ENCODE data around the gene AKAP1. TPM values are rescaled to one million over a fixed set of nuclear protein-coding genes. Genes with fewer than 3 reads are reported as not detected.
A peak's percentile ranks its signal among the peaks of the same experiment; 100 is the strongest.

The AKAP1 gene, protein sequence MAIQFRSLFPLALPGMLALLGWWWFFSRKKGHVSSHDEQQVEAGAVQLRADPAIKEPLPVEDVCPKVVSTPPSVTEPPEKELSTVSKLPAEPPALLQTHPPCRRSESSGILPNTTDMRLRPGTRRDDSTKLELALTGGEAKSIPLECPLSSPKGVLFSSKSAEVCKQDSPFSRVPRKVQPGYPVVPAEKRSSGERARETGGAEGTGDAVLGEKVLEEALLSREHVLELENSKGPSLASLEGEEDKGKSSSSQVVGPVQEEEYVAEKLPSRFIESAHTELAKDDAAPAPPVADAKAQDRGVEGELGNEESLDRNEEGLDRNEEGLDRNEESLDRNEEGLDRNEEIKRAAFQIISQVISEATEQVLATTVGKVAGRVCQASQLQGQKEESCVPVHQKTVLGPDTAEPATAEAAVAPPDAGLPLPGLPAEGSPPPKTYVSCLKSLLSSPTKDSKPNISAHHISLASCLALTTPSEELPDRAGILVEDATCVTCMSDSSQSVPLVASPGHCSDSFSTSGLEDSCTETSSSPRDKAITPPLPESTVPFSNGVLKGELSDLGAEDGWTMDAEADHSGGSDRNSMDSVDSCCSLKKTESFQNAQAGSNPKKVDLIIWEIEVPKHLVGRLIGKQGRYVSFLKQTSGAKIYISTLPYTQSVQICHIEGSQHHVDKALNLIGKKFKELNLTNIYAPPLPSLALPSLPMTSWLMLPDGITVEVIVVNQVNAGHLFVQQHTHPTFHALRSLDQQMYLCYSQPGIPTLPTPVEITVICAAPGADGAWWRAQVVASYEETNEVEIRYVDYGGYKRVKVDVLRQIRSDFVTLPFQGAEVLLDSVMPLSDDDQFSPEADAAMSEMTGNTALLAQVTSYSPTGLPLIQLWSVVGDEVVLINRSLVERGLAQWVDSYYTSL
- 13.6 and 16.3 TPM in 2 replicates for total RNA-seq (2014; rRNA removed; shearing (Covaris generic))

DNA sequence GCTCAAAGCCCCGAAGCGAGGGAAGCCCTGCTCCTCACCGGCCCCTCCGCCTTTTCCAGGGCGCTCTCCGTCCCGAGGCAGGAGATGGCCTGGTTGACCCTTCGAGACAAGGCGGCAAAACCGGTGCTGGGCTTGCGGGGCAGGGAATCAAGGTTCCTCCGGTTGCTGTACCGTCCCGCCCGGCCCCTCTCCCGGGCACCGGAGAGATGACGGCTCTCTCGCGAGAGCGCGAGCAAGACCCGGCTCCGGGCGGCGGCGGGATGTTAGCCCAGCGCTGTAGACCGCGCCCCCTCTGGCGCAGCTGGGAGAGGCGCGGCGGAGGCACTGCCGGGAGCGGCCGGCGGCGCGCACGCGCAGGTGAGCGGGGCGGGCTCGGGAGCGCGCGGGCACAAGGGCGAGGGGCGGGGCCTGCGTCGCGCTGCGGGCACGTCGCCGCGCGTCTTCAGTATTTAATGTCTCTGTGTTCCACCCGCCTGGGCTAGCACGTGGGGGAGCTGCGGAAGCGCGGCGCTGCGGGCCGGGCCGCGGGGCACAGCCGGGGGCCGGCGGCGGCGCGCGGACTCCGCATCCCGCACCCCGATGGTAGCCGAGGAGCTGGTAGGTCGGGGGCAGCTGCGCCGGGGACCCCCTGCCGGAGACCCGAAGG lies at the start of gene AKAP1:
Gene AKAP1 (plus strand): TSS at position 445 of the 646 bp plus-strand sequence. CDS start 20,219 bp downstream, outside the sequence.
- Histone ChIP-seq H3K9me3 (replicated peaks) (no peaks in the 10 kb centered on the region), H3K36me3 (peaks cover 6% of the 10 kb centered on the region), H3K4me3 (peak within 1 kb of the TSS; percentile 68), H3K27me3 (replicated peaks) (0 out of 2 replicates have a peak, but pooled peaks cover 4% of the 10 kb centered on the region), H3K27ac (peak within 1 kb of the TSS; percentile 75), H3K4me1 (replicated peaks) (peaks cover 18% of the 10 kb centered on the region)
- DNase-seq (ENCODE audit: low read depth in 1 of 2, low spot score in 2 of 2), result peak; percentile 97

DNA sequence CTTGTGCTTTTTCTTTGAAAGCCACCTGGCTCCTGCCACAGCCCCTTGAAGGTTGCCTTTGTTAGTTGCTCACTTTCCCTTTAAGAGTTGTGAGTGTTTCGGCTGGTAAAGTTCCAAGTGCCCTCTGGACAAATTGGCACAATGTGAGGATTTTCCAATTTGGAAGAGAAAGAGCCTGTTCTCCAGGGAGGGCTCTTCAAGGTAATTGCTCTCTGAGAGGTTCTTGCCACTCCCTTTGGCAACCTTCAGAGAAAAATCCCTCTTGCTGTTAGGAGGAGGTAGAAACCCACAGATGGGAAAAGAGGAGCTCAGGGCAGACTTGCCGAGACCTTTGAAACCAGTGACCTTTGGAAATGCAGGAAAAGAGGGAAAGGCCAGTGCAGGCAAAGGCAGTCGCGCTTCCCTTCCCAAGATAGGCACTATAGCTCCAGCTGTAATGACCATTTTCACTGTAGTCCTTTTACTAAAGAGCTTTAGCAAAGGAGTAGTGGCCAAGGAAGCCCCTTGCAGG lies 49.0 kb upstream of the AKAP1 start:
- Histone ChIP-seq H3K27me3 (replicated peaks) (peaks cover 32% of the 10 kb centered on the region), H3K36me3 (no peaks in the 10 kb centered on the region), H3K27ac (no peak overlapping the region), H3K4me1 (replicated peaks) (no peaks in the 10 kb centered on the region), H3K9me3 (replicated peaks) (no peaks in the 10 kb centered on the region), H3K4me3 (no peak overlapping the region)
- DNase-seq (ENCODE audit: low read depth in 1 of 2, low spot score in 2 of 2), result no peak

DNA sequence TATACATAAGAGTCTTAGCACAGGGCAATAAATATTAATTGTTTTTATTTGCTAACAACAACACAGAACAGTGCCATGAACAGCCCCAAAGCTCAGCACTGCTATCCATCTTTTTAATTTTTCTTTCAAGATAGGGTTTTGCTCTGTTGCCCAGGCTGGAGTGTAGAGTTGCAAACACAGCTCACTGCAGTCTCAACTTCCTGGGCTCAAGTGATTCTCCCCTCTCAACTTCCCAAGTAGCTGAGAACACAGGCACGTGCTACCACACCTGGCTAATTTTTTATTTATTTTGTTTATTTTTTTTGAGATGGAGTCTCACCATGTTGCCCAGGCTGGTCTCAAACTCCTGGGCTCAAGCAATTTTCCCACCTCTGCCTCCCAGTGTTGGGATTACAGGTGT lies 47.6 kb upstream of the AKAP1 start:
- Histone ChIP-seq H3K36me3 (no peaks in the 10 kb centered on the region), H3K27me3 (replicated peaks) (peaks cover 38% of the 10 kb centered on the region), H3K9me3 (replicated peaks) (no peaks in the 10 kb centered on the region), H3K27ac (no peak overlapping the region), H3K4me3 (no peak overlapping the region), H3K4me1 (replicated peaks) (no peaks in the 10 kb centered on the region)
- no peak for DNase-seq (ENCODE audit: low read depth in 1 of 2, low spot score in 2 of 2)

DNA sequence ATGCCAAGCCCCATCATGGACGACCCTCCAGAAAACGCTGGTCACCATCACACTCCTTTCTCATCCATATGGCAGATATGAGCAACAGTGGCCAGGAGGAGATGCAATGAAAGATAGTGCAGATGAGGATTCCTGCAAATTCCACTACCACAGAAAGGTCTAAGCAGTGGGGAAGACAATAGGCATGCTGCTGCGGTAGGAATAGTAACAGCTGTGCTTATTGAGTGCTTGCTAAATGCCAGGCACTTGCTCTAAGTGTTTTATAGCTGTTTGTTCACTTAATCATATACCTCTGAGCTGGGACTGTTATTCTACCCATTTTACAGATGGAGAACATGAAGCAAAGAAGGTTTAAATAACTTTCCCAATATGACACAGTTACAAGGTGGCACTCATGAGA lies 46.6 kb upstream of the AKAP1 start:
- DNase-seq (ENCODE audit: low read depth in 1 of 2, low spot score in 2 of 2), result no peak
- H3K27me3 ChIP-seq (replicated peaks), result peaks cover 45% of the 10 kb centered on the region
- H3K9me3 ChIP-seq (replicated peaks), result no peaks in the 10 kb centered on the region
- H3K36me3 ChIP-seq, result no peaks in the 10 kb centered on the region
- no peak overlapping the region for H3K4me3 ChIP-seq
- no peaks in the 10 kb centered on the region for H3K4me1 ChIP-seq (replicated peaks)
- H3K27ac ChIP-seq, result no peak overlapping the region

DNA sequence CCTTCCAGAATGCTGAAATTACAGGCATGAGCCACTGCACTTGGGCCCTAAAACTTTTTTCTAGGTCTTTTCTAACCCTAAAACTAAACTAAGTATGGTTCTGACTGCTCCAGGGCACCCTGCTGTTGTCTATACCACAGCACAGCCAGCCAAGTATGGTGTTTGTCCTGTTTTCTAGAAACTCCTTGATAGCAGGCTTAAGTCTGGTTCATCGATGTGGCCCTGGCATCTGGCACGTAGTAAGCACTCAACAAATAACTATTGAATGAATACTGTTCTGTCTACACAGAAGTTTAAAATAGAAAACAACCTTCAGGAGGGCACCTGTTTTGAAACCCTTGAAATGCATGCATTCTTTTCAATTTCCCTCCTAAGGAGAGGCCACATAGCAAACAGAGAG lies 44.5 kb upstream of the AKAP1 start:
- Histone ChIP-seq H3K4me1 (replicated peaks) (peaks cover under 1% of the 10 kb centered on the region), H3K36me3 (no peaks in the 10 kb centered on the region), H3K27me3 (replicated peaks) (peaks cover 61% of the 10 kb centered on the region), H3K9me3 (replicated peaks) (no peaks in the 10 kb centered on the region), H3K27ac (no peak overlapping the region), H3K4me3 (no peak overlapping the region)
- no peak for DNase-seq (ENCODE audit: low read depth in 1 of 2, low spot score in 2 of 2)

DNA sequence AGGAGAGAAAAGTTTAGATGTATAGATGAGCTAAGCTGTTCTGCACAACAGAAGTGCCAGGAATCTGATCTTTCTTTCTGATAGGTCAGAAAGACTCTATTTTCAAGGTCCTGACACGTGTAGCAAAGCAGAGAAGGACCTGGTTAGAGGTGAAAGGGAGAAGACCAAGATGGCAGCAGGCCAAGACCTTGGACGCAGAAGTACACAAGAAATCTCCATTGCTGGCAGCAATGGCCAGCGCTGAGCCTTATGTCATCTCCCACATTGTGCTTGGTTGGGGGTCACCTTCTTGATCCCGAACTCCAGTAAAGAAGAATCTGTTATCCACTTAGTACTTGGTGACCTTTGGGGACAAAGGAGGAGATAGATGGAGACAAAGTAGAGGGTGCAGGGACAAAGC lies 41.8 kb upstream of the AKAP1 start:
- H3K36me3 ChIP-seq, result no peaks in the 10 kb centered on the region
- no peak overlapping the region for H3K4me3 ChIP-seq
- H3K27me3 ChIP-seq (replicated peaks), result peaks cover 74% of the 10 kb centered on the region
- no peaks in the 10 kb centered on the region for H3K9me3 ChIP-seq (replicated peaks)
- peaks cover 10% of the 10 kb centered on the region for H3K4me1 ChIP-seq (replicated peaks)
- no peak overlapping the region for H3K27ac ChIP-seq
- no peak for DNase-seq (ENCODE audit: low read depth in 1 of 2, low spot score in 2 of 2)

DNA sequence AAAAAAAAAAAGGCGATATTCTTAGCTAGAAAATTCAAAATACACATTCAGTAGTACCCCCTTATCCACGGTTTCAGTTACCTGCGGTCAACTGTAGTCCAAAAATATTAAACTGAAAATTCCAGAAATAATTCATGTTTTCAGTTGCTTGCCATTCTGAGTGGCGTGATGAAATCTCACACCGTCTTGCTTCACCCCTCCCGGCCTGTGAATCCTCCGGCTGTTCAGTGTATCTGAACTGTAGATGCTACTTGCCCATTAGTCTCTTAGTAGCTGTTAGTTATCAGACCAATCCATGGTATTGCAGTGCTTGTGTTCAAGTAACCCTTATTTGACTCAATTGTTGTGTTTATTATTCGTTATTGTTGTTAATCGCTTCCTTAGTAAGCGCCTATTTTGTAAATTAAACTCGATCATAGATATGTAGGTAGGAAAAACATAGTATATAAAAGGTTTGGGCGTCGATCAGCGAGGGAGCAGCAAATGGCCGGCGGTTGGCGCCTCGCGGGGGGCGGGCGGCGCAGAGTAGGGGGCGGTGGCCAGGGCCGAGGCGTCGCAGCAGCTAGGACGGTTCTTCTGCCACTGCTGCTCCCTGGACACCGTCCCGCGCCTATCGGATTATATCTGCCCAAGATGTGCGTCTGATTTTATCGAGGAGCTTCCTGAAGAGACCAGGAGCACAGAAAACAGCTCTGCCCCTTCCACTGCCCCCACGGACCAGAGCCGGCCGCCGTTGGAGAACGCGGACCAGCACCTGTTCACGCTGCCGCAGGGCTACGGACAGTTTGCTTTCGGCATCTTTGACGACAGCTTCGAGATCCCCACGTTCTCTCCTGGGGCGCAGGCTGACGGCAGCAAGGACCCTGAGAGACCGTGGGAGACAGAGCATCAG lies 39.8 kb upstream of the AKAP1 start:
- no peak overlapping the region for H3K27ac ChIP-seq
- no peak overlapping the region for H3K4me3 ChIP-seq
- H3K36me3 ChIP-seq, result no peaks in the 10 kb centered on the region
- peaks cover 10% of the 10 kb centered on the region for H3K4me1 ChIP-seq (replicated peaks)
- no peaks in the 10 kb centered on the region for H3K9me3 ChIP-seq (replicated peaks)
- DNase-seq (ENCODE audit: low read depth in 1 of 2, low spot score in 2 of 2), result no peak
- peaks cover 61% of the 10 kb centered on the region for H3K27me3 ChIP-seq (replicated peaks)

DNA sequence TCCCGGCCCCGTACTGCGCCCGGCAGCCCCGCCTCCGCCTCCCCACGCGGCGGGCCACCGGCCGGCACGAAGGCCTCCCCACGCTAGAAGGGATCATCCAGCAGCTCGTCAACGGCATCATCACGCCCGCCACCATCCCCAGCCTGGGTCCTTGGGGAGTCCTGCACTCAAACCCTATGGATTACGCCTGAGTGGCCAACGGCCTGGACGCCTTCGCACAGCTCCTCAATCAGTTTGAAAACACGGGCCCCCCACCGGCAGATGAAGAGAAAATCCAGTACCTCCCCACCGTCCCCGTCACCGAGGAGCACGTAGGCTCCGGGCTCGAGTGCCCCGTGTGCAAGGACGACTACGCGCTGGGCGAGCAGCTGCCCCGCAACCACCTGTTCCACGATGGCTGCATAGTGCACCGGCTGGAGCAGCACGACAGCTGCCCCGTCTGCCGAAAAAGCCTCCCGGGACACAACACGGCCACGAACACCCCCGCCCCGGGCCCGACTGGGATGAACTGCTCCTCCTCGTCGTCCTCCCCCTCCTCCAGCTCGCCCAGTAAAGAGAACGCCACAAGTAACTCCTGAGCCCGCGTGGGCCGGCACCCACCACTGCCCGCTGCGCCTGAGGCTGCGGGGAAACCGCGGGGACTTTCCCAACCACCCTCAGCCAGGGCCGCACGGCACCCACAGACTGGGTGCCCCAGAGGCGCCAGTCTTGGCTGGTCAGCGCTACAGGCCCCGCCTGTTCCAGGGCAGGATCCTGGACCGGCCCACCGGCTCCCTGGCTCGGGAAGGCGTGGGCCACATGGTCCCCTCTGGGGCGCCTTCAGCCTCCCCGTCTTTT lies 39.0 kb upstream of the AKAP1 start:
- H3K27ac ChIP-seq, result no peak overlapping the region

DNA sequence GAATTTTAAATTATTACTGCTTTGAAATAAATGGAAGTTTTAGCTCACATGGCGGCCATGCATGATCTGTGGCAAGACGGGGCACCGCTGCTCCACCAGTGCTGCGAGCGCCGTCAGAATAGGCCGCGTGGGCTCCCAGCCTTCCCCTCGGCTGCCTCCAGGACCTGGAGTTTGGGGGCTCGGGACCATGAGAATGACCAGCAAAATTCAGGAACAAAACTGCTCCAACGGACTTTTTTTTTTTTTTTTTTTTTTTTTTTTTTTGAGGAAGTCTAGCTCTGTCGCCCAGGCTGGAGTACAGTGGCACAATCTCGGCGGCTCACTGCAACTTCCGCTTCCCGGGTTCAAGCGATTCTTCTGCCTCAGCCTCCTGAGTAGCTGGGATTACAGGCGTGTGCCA lies 38.3 kb upstream of the AKAP1 start:
- Histone ChIP-seq H3K36me3 (no peaks in the 10 kb centered on the region), H3K4me3 (no peak overlapping the region), H3K27me3 (replicated peaks) (peaks cover 50% of the 10 kb centered on the region), H3K9me3 (replicated peaks) (no peaks in the 10 kb centered on the region), H3K27ac (no peak overlapping the region), H3K4me1 (replicated peaks) (peaks cover 10% of the 10 kb centered on the region)
- no peak for DNase-seq (ENCODE audit: low read depth in 1 of 2, low spot score in 2 of 2)

More for the DNA sequence above, 39.0 kb upstream of the AKAP1 start:
- Histone ChIP-seq H3K4me3 (no peak overlapping the region), H3K36me3 (no peaks in the 10 kb centered on the region), H3K9me3 (replicated peaks) (no peaks in the 10 kb centered on the region), H3K4me1 (replicated peaks) (peaks cover 10% of the 10 kb centered on the region), H3K27me3 (replicated peaks) (peaks cover 54% of the 10 kb centered on the region)
- no peak for DNase-seq (ENCODE audit: low read depth in 1 of 2, low spot score in 2 of 2)

DNA sequence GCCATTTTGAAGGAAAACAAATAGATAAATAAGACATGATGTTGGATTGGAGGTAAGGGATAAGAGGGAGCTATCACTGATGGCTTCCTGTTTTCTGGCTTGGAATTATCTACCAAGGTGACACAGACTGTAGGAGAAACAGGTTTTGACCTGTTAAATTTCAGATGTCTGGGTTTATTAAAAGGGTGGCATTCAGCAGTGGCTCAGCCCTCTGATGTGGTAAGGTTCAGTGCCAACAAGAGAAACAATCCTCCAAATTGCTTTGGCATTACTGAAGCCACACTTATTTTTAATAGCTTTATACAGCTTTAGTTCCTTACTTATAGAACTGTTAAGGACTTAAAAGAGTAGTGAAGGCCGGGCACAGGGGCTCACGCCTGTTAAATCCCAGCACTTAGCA lies 37.0 kb upstream of the AKAP1 start:
- DNase-seq (ENCODE audit: low read depth in 1 of 2, low spot score in 2 of 2), result no peak
- Histone ChIP-seq H3K4me3 (no peak overlapping the region), H3K36me3 (no peaks in the 10 kb centered on the region), H3K27me3 (replicated peaks) (peaks cover 50% of the 10 kb centered on the region), H3K4me1 (replicated peaks) (peaks cover 10% of the 10 kb centered on the region), H3K9me3 (replicated peaks) (no peaks in the 10 kb centered on the region), H3K27ac (no peak overlapping the region)

DNA sequence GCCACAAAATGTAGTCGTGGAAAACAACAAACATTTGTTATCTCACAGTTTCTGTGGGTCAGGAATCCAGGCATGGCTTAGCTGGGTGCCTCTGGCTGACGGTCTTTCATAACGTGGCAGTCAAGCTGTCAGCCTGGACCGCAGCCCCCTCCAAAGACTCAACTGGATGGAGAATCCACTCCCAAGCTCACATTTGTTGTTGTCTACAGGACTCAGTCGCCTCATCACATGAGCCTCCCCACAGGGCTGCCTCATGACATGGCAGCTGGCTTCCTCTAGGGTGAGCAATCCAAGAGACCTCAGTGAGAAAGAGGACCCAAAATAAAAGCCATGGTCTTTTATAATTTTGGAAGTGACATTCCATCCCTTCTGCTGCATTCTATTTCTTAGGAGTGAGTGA lies 34.7 kb upstream of the AKAP1 start:
- Histone ChIP-seq H3K9me3 (replicated peaks) (no peaks in the 10 kb centered on the region), H3K4me3 (no peak overlapping the region), H3K27me3 (replicated peaks) (peaks cover 33% of the 10 kb centered on the region), H3K4me1 (replicated peaks) (peaks cover 13% of the 10 kb centered on the region), H3K27ac (no peak overlapping the region), H3K36me3 (no peaks in the 10 kb centered on the region)
- DNase-seq (ENCODE audit: low read depth in 1 of 2, low spot score in 2 of 2), result no peak

DNA sequence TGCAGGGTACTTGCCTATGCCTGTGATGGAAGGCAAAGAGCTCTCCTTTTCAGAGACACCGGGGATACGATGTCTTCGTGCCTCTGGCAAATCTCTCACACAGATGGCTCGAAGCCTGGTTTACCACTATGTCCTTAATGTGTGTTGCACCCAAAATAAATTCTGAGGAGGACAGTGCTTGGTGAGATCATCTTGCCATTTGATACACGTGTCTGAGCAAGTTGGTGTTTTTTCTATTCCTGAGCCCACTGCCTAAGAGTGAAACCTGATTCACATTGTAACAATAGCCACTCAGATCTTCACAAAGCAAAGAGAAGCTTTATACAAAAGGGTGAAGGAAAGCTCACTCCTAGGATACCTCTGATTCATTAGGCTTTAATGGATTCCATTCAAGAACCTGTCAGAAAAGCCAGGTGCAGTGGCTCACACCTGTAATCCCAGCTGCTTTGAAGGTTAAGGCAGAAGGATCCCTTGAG lies 33.1 kb upstream of the AKAP1 start:
- no peak for DNase-seq (ENCODE audit: low read depth in 1 of 2, low spot score in 2 of 2)
- H3K36me3 ChIP-seq, result no peaks in the 10 kb centered on the region

More for the DNA sequence above, 33.1 kb upstream of the AKAP1 start:
- Histone ChIP-seq H3K27ac (no peak overlapping the region), H3K27me3 (replicated peaks) (peaks cover 18% of the 10 kb centered on the region), H3K4me3 (no peak overlapping the region), H3K9me3 (replicated peaks) (no peaks in the 10 kb centered on the region), H3K4me1 (replicated peaks) (0 out of 2 replicates have a peak, but pooled peaks cover 3% of the 10 kb centered on the region)

All from SJSA1 (cell line).